H1 (cell line): ENCODE results near the gene BRSK2. TPM values are rescaled to one million over a fixed set of nuclear protein-coding genes. Genes with fewer than 3 reads are reported as not detected.

Experiments used
- EZH2 ChIP-seq: fragments of 200-600 bp; sonication (generic); IDR thresholded peaks from 2 replicates; pipeline ENCODE4 v1.7.1; 2012; ENCODE audit warnings: low read depth, mild to moderate bottlenecking, moderate library complexity, low read length, inconsistent platforms; ENCODE audit not compliant: severe bottlenecking
- polyA plus RNA-seq, 7 experiments: library from polyadenylated mRNA; depleted of rRNA in 3 of 7; stranded (reverse) in 5 of 7; unstranded in 2 of 7; fragments of >200 nt in 5 of 7; fragments of 200-250 nt in 2 of 7; gene quantifications; 1 replicate in 5 of 7; 2 replicates in 1 of 7; 4 replicates in 1 of 7; pipeline versions ENCODE4 v1.2.1 to v1.2.3, GENCODE V29; 2011 to 2013; ENCODE audit warnings: missing spikeins in 2 of 7, mixed read lengths in 2 of 7
- total RNA-seq: library from RNA; stranded (reverse); fragmentation: NEBNext Ultra II Directional; extraction: Animal tissue kit (Norgen Biotek cat#: 25700); gene quantifications from 2 replicates; pipeline ENCODE4 v1.2.1, GENCODE V29; 2021

The BRSK2 gene
- total and polyA plus RNA-seq, 2 of the 8 experiments (the other 6 are each of a cell fraction or from before 2014, with no cell fraction given), result 17.3 to 27.1 TPM

- TF ChIP-seq EZH2, result no peak
- TF ChIP-seq, all 59 proteins: peak for 0
Measured at GRCh38 chr11:1459219-1459575, 69.5 kb downstream of the BRSK2 start (continued).
